T-cell (primary cell): ENCODE data around the gene TYMP. TPM values are rescaled to one million over a fixed set of nuclear protein-coding genes. Genes with fewer than 3 reads are reported as not detected.

Experiments used
- ATAC-seq, 4 experiments: fragments of 200-7000 bp in 3 of 4; fragments of 150-1000 bp in 1 of 4; cut with Tn5 transposase; replicated peaks in 1 of 4; 1 replicate in 3 of 4; 2 replicates in 1 of 4; pipeline ENCODE4 v1.10.0; 2021; ENCODE audit warnings: moderate library complexity in 3 of 4, mild to moderate bottlenecking in 2 of 4, moderate number of reproducible peaks in 1 of 4
- CTCF ChIA-PET, 2 donors: fragments of 300-600 bp; sonication (Branson Sonifier 250); formaldehyde crosslinking; loops; one replicate each; lab custom pipeline; 2022; ENCODE audit warnings: antibody characterized with exemption in 2 of 2; lab: Charles Lee
- POLR2A ChIA-PET, 2 donors: fragments of 300-600 bp; sonication (Branson Sonifier 250); formaldehyde crosslinking; loops; one replicate each; lab custom pipeline; 2022; ENCODE audit warnings: antibody characterized with exemption in 2 of 2; lab: Charles Lee
- DNase-seq, 35 experiments: peaks; one replicate each; pipeline versions ENCODE4 v3.0.0 to v3.0.0-alpha.2; 2013 to 2023
- H3K27ac ChIP-seq: one replicate; pipeline ENCODE4 v1.5.1; 2013; ENCODE audit warnings: low read length
- H3K27me3 ChIP-seq, 2 experiments: replicated peaks in 1 of 2; 1 replicate in 1 of 2; 2 replicates in 1 of 2; pipeline versions ENCODE4 v1.6.1 to v1.7.0; 2013; ENCODE audit warnings: low read length in 1 of 2, mixed read lengths in 1 of 2; ENCODE audit not compliant: control insufficient read depth in 2 of 2, insufficient read depth in 2 of 2; ENCODE audit errors: extremely low read depth in 1 of 2
- H3K36me3 ChIP-seq, 2 donors: 1 replicate in 1 of 2; 2 replicates in 1 of 2; pipeline versions ENCODE4 v1.6.1 to v1.7.0; 2013; ENCODE audit warnings: low read length in 1 of 2; ENCODE audit not compliant: control insufficient read depth in 2 of 2, insufficient read depth in 1 of 2; ENCODE audit errors: extremely low read depth in 1 of 2
- H3K4me1 ChIP-seq, 2 experiments: 1 replicate in 1 of 2; 2 replicates in 1 of 2; pipeline versions ENCODE4 v1.6.1 to v1.7.0; 2013; ENCODE audit warnings: low read length in 2 of 2, mixed read lengths in 1 of 2; ENCODE audit not compliant: insufficient read depth in 2 of 2, control insufficient read depth in 1 of 2; ENCODE audit errors: extremely low read depth in 1 of 2
- H3K4me3 ChIP-seq, 2 donors: 1 replicate in 1 of 2; 2 replicates in 1 of 2; pipeline versions ENCODE4 v1.5.1 to v1.7.0; 2013; ENCODE audit warnings: mild to moderate bottlenecking in 2 of 2, low read length in 1 of 2, moderate library complexity in 1 of 2; ENCODE audit not compliant: control insufficient read depth in 1 of 2; ENCODE audit errors: extremely low read depth in 1 of 2
- H3K9me3 ChIP-seq: 2 replicates; pipeline ENCODE4 v1.7.0; 2013
- H3K27ac Mint-ChIP-seq, 2 donors: one replicate each; pipeline ENCODE4 v1.8.0; 2020 to 2021; ENCODE audit warnings: mild to moderate bottlenecking in 2 of 2, mixed read lengths in 2 of 2
- H3K27me3 Mint-ChIP-seq, 2 donors: one replicate each; pipeline ENCODE4 v1.8.0; 2021 to 2022; ENCODE audit warnings: mixed read lengths in 2 of 2
- H3K36me3 Mint-ChIP-seq: one replicate; pipeline ENCODE4 v1.8.0; 2021; ENCODE audit warnings: mixed read lengths
- H3K4me1 Mint-ChIP-seq, 3 donors: one replicate each; pipeline ENCODE4 v1.8.0; 2020 to 2022; ENCODE audit warnings: mixed read lengths in 3 of 3, mild to moderate bottlenecking in 1 of 3
- H3K4me3 Mint-ChIP-seq, 3 donors: one replicate each; pipeline ENCODE4 v1.8.0; 2020 to 2022; ENCODE audit warnings: mild to moderate bottlenecking in 3 of 3, mixed read lengths in 3 of 3, moderate library complexity in 3 of 3
- H3K9me3 Mint-ChIP-seq, 3 donors: one replicate each; pipeline ENCODE4 v1.8.0; 2020 to 2022; ENCODE audit warnings: mixed read lengths in 3 of 3
- WGBS: methylation state at CpG from one replicate; pipeline ENCODE4 v1.1.5; 2013; ENCODE audit warnings: missing lambda C conversion rate; ENCODE audit not compliant: insufficient coverage; 5-methylcytosine and 5-hydroxymethylcytosine counted together
- total RNA-seq, 35 experiments: library from RNA in 6 of 35; stranded (reverse) in 6 of 35; fragments of 120-200 nt in 1 of 35; gene quantifications; one replicate each; pipeline versions ENCODE4 v1.2.1 to v1.2.4 and lab custom pipeline; 2013 to 2026

TYMP gene
- total RNA-seq, 5 donors from 2014 or later (not counting 1 experiment from before 2014, with no cell fraction given): 11.6 to 29.1 (median 14.9) TPM

DNA sequence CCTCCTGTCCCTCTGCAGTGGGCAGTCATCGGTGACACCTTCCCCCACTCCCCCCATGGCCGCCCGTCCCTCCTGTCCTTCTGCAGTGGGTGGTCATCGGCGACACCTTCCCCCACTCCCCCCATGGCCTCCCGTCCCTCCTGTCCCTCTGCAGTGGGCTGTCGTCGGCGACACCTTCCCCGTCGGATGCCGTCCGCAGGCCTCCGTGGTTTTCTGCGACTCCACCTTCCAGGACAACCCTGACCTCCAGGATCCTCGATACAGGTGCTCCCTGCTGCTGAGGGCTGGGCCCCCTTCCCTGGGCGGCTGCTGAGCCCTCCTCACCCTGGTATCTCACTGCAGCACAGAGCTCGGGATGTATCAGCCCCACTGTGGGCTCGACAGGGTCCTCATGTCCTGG is 40.9 kb downstream of the TYMP start:
- H3K27me3 ChIP-seq: peaks cover 0 to 39% of the 10 kb centered on the region in 2 experiments
- ATAC-seq (no peak), DNase-seq (no peak)
- no peak overlapping the region for H3K27ac ChIP-seq
- Mint-ChIP-seq H3K4me3 (no peak overlapping the region), H3K27me3 (no peaks in the 10 kb centered on the region), H3K27ac (no peak overlapping the region), H3K9me3 (no peaks in the 10 kb centered on the region), H3K36me3 (no peaks in the 10 kb centered on the region), H3K4me1 (peaks cover 9% of the 10 kb centered on the region in 3 donors)
- no peak overlapping the region for H3K4me3 ChIP-seq
- peaks cover 2 to 12% of the 10 kb centered on the region in 2 experiments for H3K4me1 ChIP-seq
- POLR2A ChIA-PET: no interaction called here
- H3K9me3 ChIP-seq: no peaks in the 10 kb centered on the region
- CTCF ChIA-PET: interaction anchor here in 1 of 2 donors (1.0 kb wide), 1 partner anchor 9 kb away, joined by 5 read pairs; no protein-coding TSS in a partner anchor
- WGBS: 84% methylated on average over 6 of the region's 19 CpGs
- no peaks in the 10 kb centered on the region for H3K36me3 ChIP-seq

DNA sequence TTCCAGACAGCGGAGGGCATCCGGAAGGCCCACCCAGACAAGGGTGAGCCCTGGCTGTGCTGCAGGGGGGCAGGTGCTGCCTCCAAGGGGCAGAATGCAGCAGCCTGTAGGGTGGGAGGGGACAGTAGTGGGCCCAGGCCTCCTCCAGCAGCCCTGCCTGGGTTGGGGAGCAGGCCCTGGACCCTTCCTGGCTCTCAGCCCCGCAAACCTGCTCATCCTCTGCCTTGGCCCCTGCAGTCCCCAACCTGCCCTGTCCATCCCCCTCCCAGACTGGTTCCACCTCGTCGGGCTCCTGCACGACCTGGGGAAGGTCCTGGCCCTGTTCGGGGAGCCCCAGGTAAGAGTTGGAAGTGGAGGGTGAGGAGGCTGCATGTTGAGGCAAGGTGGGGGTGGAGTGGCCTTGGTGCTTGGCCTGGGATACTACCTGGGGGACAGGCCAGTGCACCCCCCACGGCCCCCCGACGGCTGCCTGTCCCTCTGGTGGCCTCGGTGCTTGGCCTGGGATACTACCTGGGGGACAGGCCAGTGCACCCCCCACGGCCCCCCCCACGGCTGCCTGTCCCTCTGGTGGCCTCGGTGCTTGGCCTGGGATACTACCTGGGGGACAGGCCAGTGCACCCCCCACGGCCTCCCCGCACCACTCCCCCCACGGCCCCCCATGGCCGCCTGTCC is 41.7 kb downstream of the TYMP start:
- H3K27ac Mint-ChIP-seq: no peak overlapping the region
- POLR2A ChIA-PET: no interaction called here
- no peak overlapping the region for H3K27ac ChIP-seq
- peaks cover 0 to 44% of the 10 kb centered on the region in 2 experiments for H3K27me3 ChIP-seq
- no peaks in the 10 kb centered on the region for H3K9me3 Mint-ChIP-seq
- no peak overlapping the region for H3K4me3 ChIP-seq
- no peaks in the 10 kb centered on the region for H3K36me3 Mint-ChIP-seq
- H3K27me3 Mint-ChIP-seq: no peaks in the 10 kb centered on the region
- DNase-seq: no peak
- peaks cover 9% of the 10 kb centered on the region in 3 donors for H3K4me1 Mint-ChIP-seq
- 79% methylated on average over 9 of the region's 18 CpGs for WGBS
- peaks cover 2 to 16% of the 10 kb centered on the region in 2 experiments for H3K4me1 ChIP-seq
- CTCF ChIA-PET: no interaction called here
- H3K36me3 ChIP-seq: no peaks in the 10 kb centered on the region
- ATAC-seq: no peak
- H3K4me3 Mint-ChIP-seq: no peak overlapping the region
- H3K9me3 ChIP-seq: no peaks in the 10 kb centered on the region

DNA sequence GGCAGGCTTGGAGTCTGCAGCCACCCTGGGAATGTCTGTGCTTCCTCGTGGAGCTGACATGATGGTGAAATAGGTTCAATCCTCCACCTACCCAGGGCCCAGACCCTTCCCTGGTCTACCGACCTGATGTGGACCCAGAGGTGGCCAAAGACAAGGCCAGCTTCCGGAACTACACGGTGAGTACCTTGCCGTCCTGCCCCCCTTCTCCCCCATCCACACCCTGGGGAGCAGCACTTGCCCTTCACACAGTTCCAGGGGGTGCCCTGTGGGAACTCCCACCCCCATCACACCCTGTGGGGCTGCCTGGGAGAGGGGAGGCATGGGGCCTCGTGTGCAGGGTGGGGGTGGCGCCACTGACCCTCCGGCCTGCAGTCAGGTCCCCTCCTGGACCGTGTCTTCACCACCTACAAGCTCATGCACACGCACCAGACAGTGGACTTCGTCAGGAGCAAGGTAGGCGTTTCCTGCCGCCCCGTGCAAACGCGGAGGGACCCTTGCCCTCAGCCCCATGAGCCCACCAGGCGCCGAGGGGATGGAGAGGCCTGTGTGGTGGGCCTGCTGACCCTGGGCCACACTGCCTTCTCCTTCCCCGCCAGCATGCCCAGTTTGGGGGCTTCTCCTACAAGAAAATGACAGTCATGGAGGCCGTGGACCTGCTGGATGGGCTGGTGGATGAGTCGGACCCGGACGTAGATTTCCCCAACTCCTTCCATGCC is 42.4 kb downstream of the TYMP start:
- ATAC-seq (no peak), DNase-seq (no peak)
- Mint-ChIP-seq H3K27me3 (no peaks in the 10 kb centered on the region), H3K4me3 (no peak overlapping the region), H3K4me1 (peaks cover 9% of the 10 kb centered on the region in 3 donors), H3K9me3 (no peaks in the 10 kb centered on the region), H3K27ac (no peak overlapping the region), H3K36me3 (no peaks in the 10 kb centered on the region)
- Histone ChIP-seq H3K9me3 (no peaks in the 10 kb centered on the region), H3K27ac (no peak overlapping the region), H3K4me3 (no peak overlapping the region), H3K27me3 (peaks cover 0 to 51% of the 10 kb centered on the region in 2 experiments), H3K36me3 (no peaks in the 10 kb centered on the region), H3K4me1 (peaks cover 2 to 22% of the 10 kb centered on the region in 2 experiments)
- WGBS: 86% methylated on average over 14 of the region's 23 CpGs
- ChIA-PET CTCF (no interaction called here), POLR2A (no interaction called here)

DNA sequence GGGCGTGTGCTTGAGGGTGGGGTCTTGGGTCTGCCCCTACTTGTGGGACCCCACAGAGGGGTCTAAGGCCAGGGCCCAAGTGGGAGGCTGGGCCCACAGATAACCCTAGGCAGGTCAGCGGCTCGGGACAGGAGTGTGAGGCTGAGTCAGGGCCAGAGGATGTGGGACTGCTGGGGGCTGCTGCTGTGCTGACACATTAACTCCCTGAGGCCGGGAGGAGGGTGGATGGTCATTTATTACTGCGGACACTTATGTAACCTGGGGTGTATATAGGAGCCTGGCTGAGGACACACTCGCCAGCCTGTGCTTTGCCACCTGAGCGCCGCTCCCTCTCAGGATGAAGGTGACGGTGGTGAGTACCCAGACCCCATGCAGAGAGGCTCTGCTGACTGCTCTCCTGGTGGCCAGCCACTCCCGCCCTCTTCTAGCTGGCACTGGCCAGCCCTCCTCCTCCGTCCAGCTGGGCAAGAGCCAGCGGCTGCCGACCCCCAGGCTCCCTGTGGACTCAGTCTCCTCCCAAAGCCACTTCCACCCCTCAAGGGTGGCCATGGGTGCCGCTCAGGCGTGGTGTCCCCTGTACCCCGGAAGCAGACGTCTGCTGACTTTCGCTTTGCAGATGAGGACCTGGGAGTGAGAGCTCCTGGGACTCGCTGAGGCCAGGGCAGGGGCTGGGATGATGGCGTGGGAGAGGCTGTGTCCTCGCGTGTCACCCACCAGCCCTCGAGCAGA is 43.1 kb downstream of the TYMP start, which contains the start of gene MIOX:
TSS of gene MIOX (plus strand) at position 299 of the 729 bp plus-strand sequence. CDS start at position 338, 39 bp downstream.
- H3K27me3 ChIP-seq: peaks cover 0 to 58% of the 10 kb centered on the region in 2 experiments
- no peaks in the 10 kb centered on the region for H3K27me3 Mint-ChIP-seq
- H3K4me3 ChIP-seq: no peak within 1 kb of the TSS
- no peak for DNase-seq
- H3K4me3 Mint-ChIP-seq: no peak within 1 kb of the TSS
- CTCF ChIA-PET: no interaction called here
- H3K9me3 ChIP-seq: no peaks in the 10 kb centered on the region
- H3K36me3 ChIP-seq: no peaks in the 10 kb centered on the region
- no peak within 1 kb of the TSS for H3K27ac Mint-ChIP-seq
- no peaks in the 10 kb centered on the region for H3K9me3 Mint-ChIP-seq
- POLR2A ChIA-PET: no interaction called here
- peaks cover 9% of the 10 kb centered on the region in 3 donors for H3K4me1 Mint-ChIP-seq
- H3K27ac ChIP-seq: no peak within 1 kb of the TSS
- H3K4me1 ChIP-seq: peaks cover 8 to 29% of the 10 kb centered on the region in 2 experiments
- 77% methylated on average over 23 of the region's 23 CpGs for WGBS
- no peaks in the 10 kb centered on the region for H3K36me3 Mint-ChIP-seq
- no peak for ATAC-seq

DNA sequence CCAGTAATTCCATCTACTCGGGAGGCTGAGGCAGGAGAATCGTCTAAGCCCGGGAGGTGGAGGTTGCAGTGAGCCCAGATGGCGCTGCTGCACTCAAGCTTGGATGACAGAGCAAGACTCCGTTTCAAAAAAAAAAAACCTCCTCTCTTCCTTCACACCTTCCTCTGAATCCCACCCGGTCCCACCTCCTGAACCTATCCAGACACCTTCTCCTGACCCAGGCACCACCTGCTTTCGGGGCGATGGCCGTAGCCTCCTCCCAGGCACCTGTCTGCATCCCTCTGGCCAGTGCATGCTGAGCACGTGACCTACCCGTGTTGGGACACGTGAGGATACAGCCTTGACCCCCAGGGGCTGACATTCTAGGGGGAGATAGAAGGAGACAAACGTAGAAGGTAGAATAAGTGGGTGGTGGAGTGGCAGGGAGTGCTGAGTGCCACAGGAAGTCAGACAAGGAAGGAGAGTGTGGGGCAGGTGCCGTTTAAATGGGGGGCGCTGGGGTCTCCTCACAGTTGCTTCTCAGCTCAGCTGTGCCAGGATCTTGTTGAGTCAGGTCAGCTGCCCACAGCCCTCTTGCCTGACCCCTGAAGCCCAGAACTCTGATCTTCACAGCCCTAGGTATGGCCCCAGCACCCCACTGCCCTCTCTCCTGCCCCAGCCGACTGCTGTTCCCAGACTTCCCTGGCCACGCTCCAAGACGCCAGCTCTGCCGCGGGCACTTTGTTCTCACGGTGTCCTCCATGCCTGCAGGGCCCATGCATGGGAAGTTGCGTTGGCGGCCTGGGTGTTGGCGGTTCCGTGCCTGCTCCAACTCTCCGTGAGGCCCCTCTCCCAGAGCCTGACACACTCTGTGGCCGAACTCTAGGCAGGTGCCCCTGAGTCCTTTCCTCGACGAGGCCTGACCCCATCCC is 44.3 kb downstream of the TYMP start:
- Histone ChIP-seq H3K27ac (no peak overlapping the region), H3K4me1 (peaks cover 6 to 27% of the 10 kb centered on the region in 2 experiments), H3K9me3 (no peaks in the 10 kb centered on the region), H3K4me3 (no peak overlapping the region), H3K27me3 (peaks cover 0 to 53% of the 10 kb centered on the region in 2 experiments), H3K36me3 (no peaks in the 10 kb centered on the region)
- DNase-seq (no peak), ATAC-seq (no peak)
- Mint-ChIP-seq H3K4me1 (peaks cover under 1 to 3% (median 3%) of the 10 kb centered on the region in 3 donors), H3K36me3 (no peaks in the 10 kb centered on the region), H3K27ac (no peak overlapping the region), H3K27me3 (no peaks in the 10 kb centered on the region), H3K9me3 (no peaks in the 10 kb centered on the region), H3K4me3 (no peak overlapping the region)
- CTCF ChIA-PET: no interaction called here
- WGBS: 72% methylated on average over 21 of the region's 29 CpGs
- POLR2A ChIA-PET: no interaction called here
